ENCODE measurements around the gene AMOT.
A peak's percentile ranks its signal among the peaks of the same experiment; 100 is the strongest.

DNA sequence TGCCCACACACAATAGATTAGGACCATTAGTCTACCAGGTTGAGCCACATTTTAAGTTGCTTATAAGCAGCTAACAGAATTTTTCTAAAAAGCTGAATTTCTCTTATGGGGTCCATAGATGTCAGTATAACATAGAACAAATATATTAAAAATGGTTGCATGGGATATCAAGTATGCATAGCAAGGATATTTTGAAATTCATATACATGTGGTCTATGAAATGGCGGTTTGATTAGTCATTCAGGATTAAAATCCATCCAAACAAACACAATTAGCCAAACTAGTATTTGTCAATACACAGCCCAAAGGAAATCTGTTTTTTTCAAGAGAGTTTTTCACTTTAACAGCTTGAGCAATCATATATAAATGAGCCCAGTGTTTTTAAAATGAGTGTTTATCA, 33.5 kb upstream of the AMOT start:
- TF ChIP-seq EZH2 (IDR thresholded peaks at IDR 0.05) (no peak), EZH2phosphoT487 (IDR thresholded peaks at IDR 0.05) (no peak)
- TF ChIP-seq, protein P1, sequence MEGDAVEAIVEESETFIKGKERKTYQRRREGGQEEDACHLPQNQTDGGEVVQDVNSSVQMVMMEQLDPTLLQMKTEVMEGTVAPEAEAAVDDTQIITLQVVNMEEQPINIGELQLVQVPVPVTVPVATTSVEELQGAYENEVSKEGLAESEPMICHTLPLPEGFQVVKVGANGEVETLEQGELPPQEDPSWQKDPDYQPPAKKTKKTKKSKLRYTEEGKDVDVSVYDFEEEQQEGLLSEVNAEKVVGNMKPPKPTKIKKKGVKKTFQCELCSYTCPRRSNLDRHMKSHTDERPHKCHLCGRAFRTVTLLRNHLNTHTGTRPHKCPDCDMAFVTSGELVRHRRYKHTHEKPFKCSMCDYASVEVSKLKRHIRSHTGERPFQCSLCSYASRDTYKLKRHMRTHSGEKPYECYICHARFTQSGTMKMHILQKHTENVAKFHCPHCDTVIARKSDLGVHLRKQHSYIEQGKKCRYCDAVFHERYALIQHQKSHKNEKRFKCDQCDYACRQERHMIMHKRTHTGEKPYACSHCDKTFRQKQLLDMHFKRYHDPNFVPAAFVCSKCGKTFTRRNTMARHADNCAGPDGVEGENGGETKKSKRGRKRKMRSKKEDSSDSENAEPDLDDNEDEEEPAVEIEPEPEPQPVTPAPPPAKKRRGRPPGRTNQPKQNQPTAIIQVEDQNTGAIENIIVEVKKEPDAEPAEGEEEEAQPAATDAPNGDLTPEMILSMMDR (IDR thresholded peaks at IDR 0.05): peak; percentile 26

Data from neural progenitor cell (in vitro differentiated cells).